ENCODE measurements around the gene PSMB9. TPM values are rescaled to one million over a fixed set of nuclear protein-coding genes. Genes with fewer than 3 reads are reported as not detected.

Gene PSMB9
- total and polyA plus RNA-seq, 9 of the 15 experiments (the other 6 are each of a cell fraction or from before 2014, with no cell fraction given) = 1.1 to 3.7 (median 2.4) TPM

- Histone ChIP-seq H3K4me1 (replicated peaks in 1 of 2; ENCODE audit: control insufficient read depth in 2 of 2, insufficient read depth in 2 of 2, low read length in 2 of 2) (peaks cover 0 to 4% of the 10 kb centered on the region in 2 experiments; a peak in 2 of 5 replicates), H3K9me1 (ENCODE audit: control insufficient read depth, insufficient read depth, low read length) (no peaks in the 10 kb centered on the region), H4K20me1 (replicated peaks; ENCODE audit: control insufficient read depth, insufficient read depth, low read length) (no peaks in the 10 kb centered on the region), H3K36me3 (ENCODE audit: control insufficient read depth, insufficient read depth, low read length) (no peaks in the 10 kb centered on the region), H3K4me3 (no peak overlapping the region), H2AFZ (ENCODE audit: low read depth, low read length) (no peak overlapping the region), H3K4me2 (ENCODE audit: insufficient read depth, low read length) (no peak overlapping the region), H3K27ac (ENCODE audit: extremely low read depth, low read depth, low read length) (no peak overlapping the region), H3K9ac (ENCODE audit: insufficient read depth in 1 of 2, low read depth in 2 of 2, low read length in 2 of 2) (no peak overlapping the region), H3K79me2 (ENCODE audit: control insufficient read depth, insufficient read depth, low read length) (no peaks in the 10 kb centered on the region), H3K9me3 (replicated peaks; ENCODE audit: control insufficient read depth, insufficient read depth, low read depth, low read length) (no peaks in the 10 kb centered on the region), H3K27me3 (ENCODE audit: control insufficient read depth in 2 of 2, insufficient read depth in 2 of 2, low read length in 2 of 2) (peaks cover 17 to 19% of the 10 kb centered on the region in 2 experiments)
- ChIA-PET POLR2A (interaction anchor here (0.6 kb wide), 1 partner anchor 99 kb away, joined by 3 read pairs; no protein-coding TSS in a partner anchor), CTCF (ENCODE audit: low intra/inter-chr PET ratio) (interaction anchor here (0.8 to 4.0 kb wide), 2 partner anchors 15 to 100 kb away, joined by 3 to 84 read pairs; no protein-coding TSS in a partner anchor)
- WGBS (ENCODE audit: insufficient coverage, low coverage, missing lambda C conversion rate) = 3% methylated on average over 5 of the region's 5 CpGs
- in situ Hi-C loops (cut with MboI) = loop anchor here (5.0 kb wide), 1 partner anchor 54 kb away; no protein-coding TSS in a partner anchor
- DNase-seq (ENCODE audit: extremely low read depth in 1 of 4, low spot score in 3 of 4) (no peak), ATAC-seq (no peak), FAIRE-seq (no peak)
- BruUV-seq (replicated peaks) = no TSS peak
- TF ChIP-seq CEBPG (CRISPR knock-in tag; IDR thresholded peaks at IDR 0.05) (no peak), CEBPG (tag; conservative IDR thresholded peaks at IDR 0.05 in 1 of 2, IDR thresholded peaks at IDR 0.05 in 1 of 2) (0 out of 4 replicates have a peak, but pooled peaks of 1 of the 2 experiments have one; percentile 10), ZNF146 (CRISPR knock-in tag; IDR thresholded peaks at IDR 0.05; ENCODE audit: unreplicated experiment) (no peak)
- intact Hi-C loops (cut with micrococcal nuclease) = loop anchor here (10.0 kb wide), 1 partner anchor 211 kb away; no protein-coding TSS in a partner anchor
These were observed 29.8 kb downstream of the PSMB9 start for GRCh38 chr6:32883789-32884188.

DNA sequence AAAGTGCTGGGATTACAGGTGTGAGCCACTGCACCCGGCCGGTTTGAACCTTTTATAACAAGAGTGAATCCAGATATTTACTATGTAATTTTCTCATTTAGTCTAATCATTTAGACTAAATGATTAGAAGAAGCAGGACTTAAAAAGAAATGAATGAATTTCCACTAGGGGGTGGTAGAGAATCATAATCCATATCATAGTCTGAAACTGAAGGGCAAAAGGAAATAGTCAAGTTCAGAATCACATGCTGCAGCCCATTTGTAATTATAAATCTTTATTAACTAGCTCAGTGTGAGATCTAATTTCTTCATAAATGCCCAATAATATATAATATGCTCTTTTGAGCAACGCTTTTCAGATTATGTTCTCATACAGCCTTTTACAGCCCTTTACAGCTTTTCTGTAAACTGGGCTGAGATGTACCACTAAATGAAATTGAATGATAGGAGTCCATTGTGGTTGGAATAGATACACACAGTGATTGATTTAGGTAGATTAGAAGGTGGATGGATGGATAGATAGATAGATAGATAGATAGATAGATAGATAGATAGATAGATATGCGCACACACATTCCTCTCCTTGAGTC lies 31.8 kb downstream of the PSMB9 start:
- in situ Hi-C loops (cut with MboI) = loop anchor here (5.0 kb wide), 1 partner anchor 102 kb away; no protein-coding TSS in a partner anchor
- no peaks in the 10 kb centered on the region for H4K20me1 ChIP-seq (replicated peaks; ENCODE audit: control insufficient read depth, insufficient read depth, low read length)
- BruUV-seq (replicated peaks) = no TSS peak
- no peak overlapping the region for H2AFZ ChIP-seq (ENCODE audit: low read depth, low read length)
- H3K9ac ChIP-seq (ENCODE audit: insufficient read depth in 1 of 2, low read depth in 2 of 2, low read length in 2 of 2) = no peak overlapping the region
- no peaks in the 10 kb centered on the region for H3K9me1 ChIP-seq (ENCODE audit: control insufficient read depth, insufficient read depth, low read length)
- peaks cover 8 to 13% of the 10 kb centered on the region in 2 experiments; a peak in 4 of 5 replicates for H3K27me3 ChIP-seq (ENCODE audit: control insufficient read depth in 2 of 2, insufficient read depth in 2 of 2, low read length in 2 of 2)
- no peak overlapping the region for H3K4me3 ChIP-seq
- H3K9me3 ChIP-seq (replicated peaks; ENCODE audit: control insufficient read depth, insufficient read depth, low read depth, low read length) = no peaks in the 10 kb centered on the region
- no peaks in the 10 kb centered on the region for H3K36me3 ChIP-seq (ENCODE audit: control insufficient read depth, insufficient read depth, low read length)
- no peaks in the 10 kb centered on the region for H3K4me1 ChIP-seq (replicated peaks in 1 of 2; ENCODE audit: control insufficient read depth in 2 of 2, insufficient read depth in 2 of 2, low read length in 2 of 2)
- no peak overlapping the region for H3K27ac ChIP-seq (ENCODE audit: extremely low read depth, low read depth, low read length)
- intact Hi-C loops (cut with micrococcal nuclease) = loop anchor here (1.0 to 10.0 kb wide), 3 partner anchors 62 to 209 kb away; no protein-coding TSS in a partner anchor
- 19% methylated on average over 4 of the region's 4 CpGs for WGBS (ENCODE audit: insufficient coverage, low coverage, missing lambda C conversion rate)
- ATAC-seq (peak; percentile 81), FAIRE-seq (peak; percentile 74), DNase-seq (ENCODE audit: extremely low read depth in 1 of 4, low spot score in 3 of 4) (peak in 3 of 4 experiments; percentile 31 to 78 (median 63))
- no peak overlapping the region for H3K4me2 ChIP-seq (ENCODE audit: insufficient read depth, low read length)
- ChIA-PET CTCF (ENCODE audit: low intra/inter-chr PET ratio) (interaction anchor here (0.6 to 4.0 kb wide), 12 partner anchors 18 to 206 kb away, joined by 3 to 84 read pairs (median 4); no protein-coding TSS in a partner anchor), POLR2A (interaction anchor here (0.6 to 1.0 kb wide), 2 partner anchors 66 to 99 kb away, joined by 3 read pairs; no protein-coding TSS in a partner anchor)
- H3K79me2 ChIP-seq (ENCODE audit: control insufficient read depth, insufficient read depth, low read length) = no peaks in the 10 kb centered on the region
- no peak for TF ChIP-seq DNMT1 (IDR thresholded peaks at IDR 0.05)
- no peak for TF ChIP-seq ETV6 (IDR thresholded peaks at IDR 0.05; ENCODE audit: borderline replicate concordance in 1 of 2, low read depth in 2 of 2, low read length in 1 of 2)
- no peak for TF ChIP-seq ETV6 (CRISPR knock-in tag; IDR thresholded peaks at IDR 0.05; ENCODE audit: borderline replicate concordance)
- peak; percentile 79 for TF ChIP-seq DEAF1 (CRISPR knock-in tag; IDR thresholded peaks at IDR 0.05)

Data from K562 (cell line).